Measurements from ENCODE around the gene STX1B. TPM values are rescaled to one million over a fixed set of nuclear protein-coding genes. Genes with fewer than 3 reads are reported as not detected.

STX1B gene
- total RNA-seq, 6 experiments from 2014 or later = 6.7 to 9.9 (median 7.1) TPM

- H3K4me1 Mint-ChIP-seq (ENCODE audit: low read depth) = peaks cover 44% of the 10 kb centered on the region
- H3K27ac Mint-ChIP-seq = peak overlapping the region; percentile 5
- DNase-seq = no peak
- no peaks in the 10 kb centered on the region; the same call in none of the 2 replicates for H3K27me3 Mint-ChIP-seq (ENCODE audit: insufficient read depth)
- no peak for TF ChIP-seq CTCF (IDR thresholded peaks at IDR 0.05)
- H3K4me3 Mint-ChIP-seq = no peak overlapping the region
- H3K9me3 Mint-ChIP-seq = no peaks in the 10 kb centered on the region
- H3K36me3 Mint-ChIP-seq (ENCODE audit: low read depth) = peaks cover 6% of the 10 kb centered on the region; the same call in 1 of the 2 replicates
These were observed 3.8 kb downstream of the STX1B start for GRCh38 chr16:31006589-31006988.

- Mint-ChIP-seq H3K4me1 (ENCODE audit: low read depth) (peaks cover 44% of the 10 kb centered on the region), H3K36me3 (ENCODE audit: low read depth) (peaks cover 6% of the 10 kb centered on the region; the same call in 1 of the 2 replicates), H3K9me3 (no peaks in the 10 kb centered on the region), H3K27ac (no peak overlapping the region), H3K4me3 (no peak overlapping the region), H3K27me3 (ENCODE audit: insufficient read depth) (no peaks in the 10 kb centered on the region; the same call in none of the 2 replicates)
- TF ChIP-seq CTCF (IDR thresholded peaks at IDR 0.05) = no peak
- no peak for DNase-seq
These were observed 4.4 kb downstream of the STX1B start for GRCh38 chr16:31006086-31006385.

- H3K27me3 Mint-ChIP-seq (ENCODE audit: insufficient read depth) = no peaks in the 10 kb centered on the region; the same call in none of the 2 replicates
- no peaks in the 10 kb centered on the region for H3K9me3 Mint-ChIP-seq
- TF ChIP-seq CTCF (IDR thresholded peaks at IDR 0.05) = no peak
- H3K4me1 Mint-ChIP-seq (ENCODE audit: low read depth) = peaks cover 44% of the 10 kb centered on the region
- no peak overlapping the region for H3K4me3 Mint-ChIP-seq
- no peak overlapping the region for H3K27ac Mint-ChIP-seq
- H3K36me3 Mint-ChIP-seq (ENCODE audit: low read depth) = peaks cover 6% of the 10 kb centered on the region; the same call in 1 of the 2 replicates
- no peak for DNase-seq
These were observed 4.9 kb downstream of the STX1B start for GRCh38 chr16:31005350-31006085.

- TF ChIP-seq CTCF (IDR thresholded peaks at IDR 0.05) = no peak
- no peak overlapping the region for H3K27ac Mint-ChIP-seq
- no peak for DNase-seq
- peaks cover 6% of the 10 kb centered on the region; the same call in 1 of the 2 replicates for H3K36me3 Mint-ChIP-seq (ENCODE audit: low read depth)
- no peaks in the 10 kb centered on the region; the same call in none of the 2 replicates for H3K27me3 Mint-ChIP-seq (ENCODE audit: insufficient read depth)
- no peaks in the 10 kb centered on the region for H3K9me3 Mint-ChIP-seq
- peaks cover 41% of the 10 kb centered on the region for H3K4me1 Mint-ChIP-seq (ENCODE audit: low read depth)
- H3K4me3 Mint-ChIP-seq = no peak overlapping the region
These were observed 5.8 kb downstream of the STX1B start for GRCh38 chr16:31004658-31005057.

- Mint-ChIP-seq H3K4me1 (ENCODE audit: low read depth) (peaks cover 41% of the 10 kb centered on the region), H3K27me3 (ENCODE audit: insufficient read depth) (no peaks in the 10 kb centered on the region; the same call in none of the 2 replicates), H3K9me3 (no peaks in the 10 kb centered on the region), H3K27ac (no peak overlapping the region), H3K4me3 (no peak overlapping the region), H3K36me3 (ENCODE audit: low read depth) (peaks cover 6% of the 10 kb centered on the region; the same call in 1 of the 2 replicates)
- no peak for DNase-seq
- TF ChIP-seq CTCF (IDR thresholded peaks at IDR 0.05) = no peak
These were observed 6.7 kb downstream of the STX1B start for GRCh38 chr16:31003744-31004143.
